HL-60 (cell line): ENCODE data around the gene MMP25.
"Not testable (repeated sequence)": the region's sequence is repeated elsewhere in the genome, so short reads cannot be mapped to it uniquely, and the experiment has no call there.

Experiments
- DNase-seq, 2 experiments: peaks; one replicate each; pipeline ENCODE4 v3.0.0-alpha.2; 2010 to 2020; ENCODE audit warnings: low read depth in 1 of 2, low spot score in 1 of 2
- H3K27ac ChIP-seq: fragments of 250-450 bp; sonication (Bioruptor Pico); replicated peaks from 2 replicates; pipeline ENCODE4 v1.5.1; 2020; ENCODE audit warnings: mild to moderate bottlenecking, moderate library complexity
- H3K27me3 ChIP-seq: fragments of 250-450 bp; sonication (Bioruptor Pico); 2 replicates; pipeline ENCODE4 v1.5.1; 2021; ENCODE audit warnings: mild to moderate bottlenecking, moderate library complexity; ENCODE audit not compliant: insufficient read depth, poor library complexity, severe bottlenecking
- H3K4me3 ChIP-seq: replicated peaks from 2 replicates; pipeline ENCODE4 v1.5.1; 2011; ENCODE audit warnings: mild to moderate bottlenecking, control low read depth, low read length; ENCODE audit not compliant: insufficient read depth
- GABPA ChIP-seq: IDR thresholded peaks from 2 replicates; pipeline ENCODE4 v1.6.1; 2012; ENCODE audit warnings: low read depth
- POLR2AphosphoS5 ChIP-seq: IDR thresholded peaks from 2 replicates; pipeline ENCODE4 v1.6.1; 2012; ENCODE audit warnings: low read depth
- SPI1 ChIP-seq: IDR thresholded peaks from 2 replicates; pipeline ENCODE4 v1.6.1; 2012; ENCODE audit warnings: low read depth, mild to moderate bottlenecking, borderline replicate concordance
- TF ChIP-seq, protein P1 (sequence below): IDR thresholded peaks from 2 replicates; pipeline ENCODE4 v1.6.1; 2012; ENCODE audit warnings: low read depth; ENCODE audit not compliant: insufficient replicate concordance
- TF ChIP-seq, protein P2 (sequence below): IDR thresholded peaks from one replicate; pipeline ENCODE4 v1.5.1; 2011; ENCODE audit warnings: low read length, control low read depth, inconsistent platforms; ENCODE audit not compliant: insufficient read depth

MMP25 gene

DNA sequence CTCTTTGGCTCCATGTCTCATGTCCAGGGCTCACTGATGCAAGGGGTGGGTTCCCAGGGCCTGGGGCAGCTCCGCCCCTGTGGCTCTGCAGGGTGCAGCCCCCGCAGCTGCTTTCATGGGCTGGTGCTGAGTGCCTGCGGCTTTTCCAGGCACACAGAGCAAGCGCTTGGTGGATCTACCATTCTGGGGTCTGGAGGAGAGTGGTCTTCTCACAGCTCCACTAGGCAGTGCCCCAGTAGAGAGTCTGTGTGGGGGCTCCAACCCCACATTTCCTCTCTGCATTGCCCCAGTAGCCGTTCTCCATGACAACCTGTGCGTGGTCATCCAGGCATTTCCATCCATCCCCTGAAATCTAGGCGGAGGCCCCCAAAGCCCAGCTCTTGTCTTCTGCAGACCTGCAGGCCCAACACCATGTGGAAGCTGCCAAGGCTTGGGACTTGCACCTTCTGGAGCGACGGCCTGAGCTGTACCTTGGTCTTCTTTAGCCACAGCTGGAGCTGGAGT lies 24.3 kb downstream of the MMP25 start:
- TF ChIP-seq, protein P1, sequence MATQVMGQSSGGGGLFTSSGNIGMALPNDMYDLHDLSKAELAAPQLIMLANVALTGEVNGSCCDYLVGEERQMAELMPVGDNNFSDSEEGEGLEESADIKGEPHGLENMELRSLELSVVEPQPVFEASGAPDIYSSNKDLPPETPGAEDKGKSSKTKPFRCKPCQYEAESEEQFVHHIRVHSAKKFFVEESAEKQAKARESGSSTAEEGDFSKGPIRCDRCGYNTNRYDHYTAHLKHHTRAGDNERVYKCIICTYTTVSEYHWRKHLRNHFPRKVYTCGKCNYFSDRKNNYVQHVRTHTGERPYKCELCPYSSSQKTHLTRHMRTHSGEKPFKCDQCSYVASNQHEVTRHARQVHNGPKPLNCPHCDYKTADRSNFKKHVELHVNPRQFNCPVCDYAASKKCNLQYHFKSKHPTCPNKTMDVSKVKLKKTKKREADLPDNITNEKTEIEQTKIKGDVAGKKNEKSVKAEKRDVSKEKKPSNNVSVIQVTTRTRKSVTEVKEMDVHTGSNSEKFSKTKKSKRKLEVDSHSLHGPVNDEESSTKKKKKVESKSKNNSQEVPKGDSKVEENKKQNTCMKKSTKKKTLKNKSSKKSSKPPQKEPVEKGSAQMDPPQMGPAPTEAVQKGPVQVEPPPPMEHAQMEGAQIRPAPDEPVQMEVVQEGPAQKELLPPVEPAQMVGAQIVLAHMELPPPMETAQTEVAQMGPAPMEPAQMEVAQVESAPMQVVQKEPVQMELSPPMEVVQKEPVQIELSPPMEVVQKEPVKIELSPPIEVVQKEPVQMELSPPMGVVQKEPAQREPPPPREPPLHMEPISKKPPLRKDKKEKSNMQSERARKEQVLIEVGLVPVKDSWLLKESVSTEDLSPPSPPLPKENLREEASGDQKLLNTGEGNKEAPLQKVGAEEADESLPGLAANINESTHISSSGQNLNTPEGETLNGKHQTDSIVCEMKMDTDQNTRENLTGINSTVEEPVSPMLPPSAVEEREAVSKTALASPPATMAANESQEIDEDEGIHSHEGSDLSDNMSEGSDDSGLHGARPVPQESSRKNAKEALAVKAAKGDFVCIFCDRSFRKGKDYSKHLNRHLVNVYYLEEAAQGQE: no peak
- TF ChIP-seq, protein P2, sequence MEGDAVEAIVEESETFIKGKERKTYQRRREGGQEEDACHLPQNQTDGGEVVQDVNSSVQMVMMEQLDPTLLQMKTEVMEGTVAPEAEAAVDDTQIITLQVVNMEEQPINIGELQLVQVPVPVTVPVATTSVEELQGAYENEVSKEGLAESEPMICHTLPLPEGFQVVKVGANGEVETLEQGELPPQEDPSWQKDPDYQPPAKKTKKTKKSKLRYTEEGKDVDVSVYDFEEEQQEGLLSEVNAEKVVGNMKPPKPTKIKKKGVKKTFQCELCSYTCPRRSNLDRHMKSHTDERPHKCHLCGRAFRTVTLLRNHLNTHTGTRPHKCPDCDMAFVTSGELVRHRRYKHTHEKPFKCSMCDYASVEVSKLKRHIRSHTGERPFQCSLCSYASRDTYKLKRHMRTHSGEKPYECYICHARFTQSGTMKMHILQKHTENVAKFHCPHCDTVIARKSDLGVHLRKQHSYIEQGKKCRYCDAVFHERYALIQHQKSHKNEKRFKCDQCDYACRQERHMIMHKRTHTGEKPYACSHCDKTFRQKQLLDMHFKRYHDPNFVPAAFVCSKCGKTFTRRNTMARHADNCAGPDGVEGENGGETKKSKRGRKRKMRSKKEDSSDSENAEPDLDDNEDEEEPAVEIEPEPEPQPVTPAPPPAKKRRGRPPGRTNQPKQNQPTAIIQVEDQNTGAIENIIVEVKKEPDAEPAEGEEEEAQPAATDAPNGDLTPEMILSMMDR: no peak
- TF ChIP-seq GABPA (no peak), POLR2AphosphoS5 (no peak), SPI1 (no peak)
- no peak overlapping the region for H3K4me3 ChIP-seq
- H3K27me3 ChIP-seq: no peaks in the 10 kb centered on the region
- no peak overlapping the region for H3K27ac ChIP-seq
- DNase-seq: no peak

DNA sequence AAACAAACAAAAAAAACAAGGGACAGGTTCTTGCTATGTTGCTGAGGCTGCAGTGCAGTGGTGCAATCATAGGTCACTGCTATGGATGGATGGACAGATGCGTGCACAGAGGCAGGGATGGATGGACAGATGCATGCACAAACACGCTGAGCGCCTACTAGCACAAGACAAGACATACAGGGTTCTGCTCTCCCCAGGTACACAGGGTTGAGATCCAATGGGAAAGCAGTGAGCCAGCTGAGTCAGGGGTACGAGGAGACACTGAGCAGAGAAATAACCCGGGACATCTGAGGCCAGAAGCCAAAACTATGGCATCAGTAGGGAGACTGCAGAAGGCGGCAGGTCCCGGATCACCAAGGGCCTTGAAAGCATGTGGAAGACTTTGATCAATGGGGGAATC lies 25.3 kb downstream of the MMP25 start:
- TF ChIP-seq POLR2AphosphoS5: no peak
- Histone ChIP-seq H3K4me3 (no peak overlapping the region), H3K27ac (no peak overlapping the region), H3K27me3 (no peaks in the 10 kb centered on the region)
- DNase-seq: no peak

DNA sequence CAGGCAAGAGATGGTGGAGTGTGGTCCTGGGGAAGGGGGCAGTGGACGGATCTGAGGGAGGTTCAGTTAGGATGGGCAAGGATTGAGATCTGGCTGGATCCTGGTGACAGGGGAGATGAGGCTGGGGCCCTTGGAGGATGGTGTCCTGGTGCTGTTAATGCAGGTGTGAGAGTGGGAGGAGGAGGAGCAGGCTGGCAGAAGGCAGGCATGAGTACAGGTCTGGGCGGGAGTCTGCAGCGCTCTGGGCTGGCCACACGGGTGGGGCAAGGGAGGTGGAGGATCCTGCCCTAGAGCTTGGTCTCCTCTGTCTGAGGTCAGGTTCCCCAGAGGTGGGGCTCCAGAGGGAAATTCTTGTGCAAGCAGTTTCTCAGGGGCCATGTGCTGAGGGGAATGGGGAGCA lies 25.8 kb downstream of the MMP25 start:
- peak in 1 of 2 experiments; percentile 53 for DNase-seq
- H3K4me3 ChIP-seq, H3K27ac ChIP-seq, H3K27me3 ChIP-seq: not testable (repeated sequence)

DNA sequence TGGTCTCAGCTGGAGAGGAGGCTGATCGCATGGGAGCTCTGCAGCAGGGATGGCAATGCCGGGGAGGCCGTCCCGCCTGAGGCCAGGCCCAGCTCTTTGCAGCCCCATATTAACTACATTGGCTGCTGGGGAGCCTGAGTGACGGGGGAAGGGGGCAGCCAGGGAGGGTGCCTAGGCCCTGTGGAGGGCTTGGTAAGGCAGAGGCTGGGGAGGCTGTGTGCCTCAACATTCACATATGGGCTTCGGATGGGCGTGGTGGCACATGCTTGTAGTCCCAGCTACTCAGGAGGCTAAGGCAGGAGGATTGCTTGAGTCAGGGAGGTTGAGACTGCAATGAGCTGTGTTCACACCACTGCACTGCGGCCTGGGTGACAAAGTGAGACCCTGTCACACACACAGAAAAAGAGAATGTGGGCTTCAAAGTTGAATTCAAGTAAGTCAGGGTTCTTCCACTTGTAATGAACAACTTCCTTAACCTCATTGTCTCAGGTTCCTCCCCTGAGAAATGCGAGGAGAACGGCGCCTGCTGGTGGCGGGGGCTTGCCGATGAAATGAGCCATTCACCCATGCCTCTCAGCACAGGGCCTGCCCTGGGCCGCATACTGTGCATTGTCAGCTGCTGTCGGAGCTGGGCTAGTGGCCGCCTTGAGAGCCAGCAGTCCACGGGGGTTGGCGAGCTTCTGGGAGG lies 26.4 kb downstream of the MMP25 start:
- not testable (repeated sequence) for H3K27ac ChIP-seq, DNase-seq, H3K27me3 ChIP-seq

DNA sequence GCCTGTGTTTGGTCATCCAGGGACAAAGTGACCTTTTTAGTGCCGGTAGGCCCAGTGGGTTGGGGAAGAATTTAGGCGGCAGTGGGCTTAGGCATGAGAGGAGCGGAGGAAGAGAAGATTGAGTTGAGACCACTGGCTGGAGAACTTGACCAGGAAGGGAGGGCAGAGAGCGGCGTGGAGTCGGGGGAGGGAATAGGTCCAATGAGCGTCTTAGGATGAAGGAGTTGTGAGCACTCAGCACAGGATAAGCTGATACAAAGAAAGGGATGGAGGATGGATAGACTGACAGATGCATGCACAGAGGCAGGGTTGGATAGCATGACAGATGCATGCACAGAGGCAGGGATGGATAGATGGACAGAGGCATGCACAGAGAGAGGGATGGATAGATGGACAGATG lies 27.1 kb downstream of the MMP25 start:
- Histone ChIP-seq H3K27ac (peak overlapping the region; percentile 29; the same call in 1 of the 2 replicates), H3K27me3 (no peaks in the 10 kb centered on the region), H3K4me3 (no peak overlapping the region)
- no peak for DNase-seq
- TF ChIP-seq POLR2AphosphoS5 (no peak), GABPA (no peak), SPI1 (no peak)
- TF ChIP-seq, protein P1: no peak
- TF ChIP-seq, protein P2: no peak

More for the DNA sequence above, 26.4 kb downstream of the MMP25 start:
- not testable (repeated sequence) for H3K4me3 ChIP-seq
